Measurements from ENCODE around the gene ADGRF5. TPM values are rescaled to one million over a fixed set of nuclear protein-coding genes. Genes with fewer than 3 reads are reported as not detected.

The ADGRF5 gene
- polyA plus RNA-seq, 1 experiment, result not detected

GRCh38 chr6:46903175-46903574 lies 18.6 kb downstream of the ADGRF5 start:
- TF ChIP-seq CTCF (IDR thresholded peaks at IDR 0.05; ENCODE audit: low read depth, low read length), result no peak
- POLR2A ChIA-PET, result no interaction called here

GRCh38 chr6:46901882-46902314 lies 19.8 kb downstream of the ADGRF5 start:
- no peak overlapping the region for H3K4me3 ChIP-seq (ENCODE audit: low read depth, low read length)
- CTCF ChIA-PET, result no interaction called here
- no peaks in the 10 kb centered on the region for H3K27me3 ChIP-seq (ENCODE audit: control insufficient read depth, insufficient read depth, low read length)
- no peak overlapping the region for H3K27ac ChIP-seq (ENCODE audit: low read depth, low read length)
- no peak for TF ChIP-seq CTCF (IDR thresholded peaks at IDR 0.05; ENCODE audit: low read depth, low read length)
- no peaks in the 10 kb centered on the region for H3K9me3 ChIP-seq (ENCODE audit: control insufficient read depth, insufficient read depth, low read length)
- DNase-seq (ENCODE audit: low read depth, low spot score), result no peak
- POLR2A ChIA-PET, result no interaction called here

More at GRCh38 chr6:46903175-46903574, 18.6 kb downstream of the ADGRF5 start:
- no peak for DNase-seq (ENCODE audit: low read depth, low spot score)
- H3K4me3 ChIP-seq (ENCODE audit: low read depth, low read length), result no peak overlapping the region
- no peak overlapping the region for H3K27ac ChIP-seq (ENCODE audit: low read depth, low read length)
- H3K9me3 ChIP-seq (ENCODE audit: control insufficient read depth, insufficient read depth, low read length), result no peaks in the 10 kb centered on the region
- no peaks in the 10 kb centered on the region for H3K27me3 ChIP-seq (ENCODE audit: control insufficient read depth, insufficient read depth, low read length)
- CTCF ChIA-PET, result no interaction called here

GRCh38 chr6:46900266-46900665 lies 21.5 kb downstream of the ADGRF5 start:
- TF ChIP-seq CTCF (IDR thresholded peaks at IDR 0.05; ENCODE audit: low read depth, low read length), result no peak
- no peak overlapping the region for H3K27ac ChIP-seq (ENCODE audit: low read depth, low read length)
- H3K9me3 ChIP-seq (ENCODE audit: control insufficient read depth, insufficient read depth, low read length), result no peaks in the 10 kb centered on the region
- DNase-seq (ENCODE audit: low read depth, low spot score), result no peak
- no peak overlapping the region for H3K4me3 ChIP-seq (ENCODE audit: low read depth, low read length)
- ChIA-PET POLR2A (no interaction called here), CTCF (no interaction called here)
- no peaks in the 10 kb centered on the region for H3K27me3 ChIP-seq (ENCODE audit: control insufficient read depth, insufficient read depth, low read length)

GRCh38 chr6:46899659-46900058 lies 22.1 kb downstream of the ADGRF5 start:
- no peak overlapping the region for H3K27ac ChIP-seq (ENCODE audit: low read depth, low read length)
- CTCF ChIA-PET, result no interaction called here

GRCh38 chr6:46898006-46898405 lies 23.7 kb downstream of the ADGRF5 start:
- DNase-seq (ENCODE audit: low read depth, low spot score), result no peak
- ChIA-PET CTCF (no interaction called here), POLR2A (no interaction called here)
- no peaks in the 10 kb centered on the region for H3K9me3 ChIP-seq (ENCODE audit: control insufficient read depth, insufficient read depth, low read length)
- no peaks in the 10 kb centered on the region for H3K27me3 ChIP-seq (ENCODE audit: control insufficient read depth, insufficient read depth, low read length)
- H3K4me3 ChIP-seq (ENCODE audit: low read depth, low read length), result no peak overlapping the region
- no peak for TF ChIP-seq CTCF (IDR thresholded peaks at IDR 0.05; ENCODE audit: low read depth, low read length)
- no peak overlapping the region for H3K27ac ChIP-seq (ENCODE audit: low read depth, low read length)

More at GRCh38 chr6:46899659-46900058, 22.1 kb downstream of the ADGRF5 start:
- no peak overlapping the region for H3K4me3 ChIP-seq (ENCODE audit: low read depth, low read length)
- no peaks in the 10 kb centered on the region for H3K27me3 ChIP-seq (ENCODE audit: control insufficient read depth, insufficient read depth, low read length)
- H3K9me3 ChIP-seq (ENCODE audit: control insufficient read depth, insufficient read depth, low read length), result no peaks in the 10 kb centered on the region
- POLR2A ChIA-PET, result no interaction called here
- DNase-seq (ENCODE audit: low read depth, low spot score), result no peak
- no peak for TF ChIP-seq CTCF (IDR thresholded peaks at IDR 0.05; ENCODE audit: low read depth, low read length)

Measured in AG04450 (cell line).